Measurements from ENCODE around the gene SOBP. TPM values are rescaled to one million over a fixed set of nuclear protein-coding genes. Genes with fewer than 3 reads are reported as not detected.

The SOBP gene
- total RNA-seq, 2 experiments from 2014 or later: 0.27 to 0.31 TPM

DNA sequence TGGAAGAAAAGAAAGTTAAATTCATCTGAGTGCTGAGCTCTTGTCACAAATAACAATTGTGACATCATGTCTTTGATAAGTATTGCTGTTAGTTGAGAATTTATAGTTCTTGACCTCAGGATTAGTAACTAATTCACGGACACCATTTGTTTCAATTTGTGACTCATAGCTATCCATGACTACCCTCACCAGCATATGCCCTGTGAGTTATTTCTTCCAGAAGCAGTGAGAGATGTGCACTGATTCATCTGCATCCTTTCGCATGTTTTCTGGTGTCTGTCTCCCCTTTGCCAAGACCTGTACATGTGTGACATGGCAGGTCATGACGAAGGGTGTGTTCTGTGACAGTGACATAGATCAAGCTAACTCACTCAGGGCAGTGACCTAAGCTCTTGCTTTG, 86.9 kb downstream of the SOBP start:
- no peaks in the 10 kb centered on the region for H3K9me3 Mint-ChIP-seq
- DNase-seq: no peak
- ChIA-PET CTCF (no interaction called here), POLR2A (no interaction called here)
- H3K36me3 Mint-ChIP-seq (ENCODE audit: low read depth): no peaks in the 10 kb centered on the region
- H3K27ac Mint-ChIP-seq: no peak overlapping the region
- no peaks in the 10 kb centered on the region for H3K4me1 Mint-ChIP-seq
- H3K27me3 Mint-ChIP-seq: peaks cover 21% of the 10 kb centered on the region
- no peak overlapping the region for H3K4me3 Mint-ChIP-seq

DNA sequence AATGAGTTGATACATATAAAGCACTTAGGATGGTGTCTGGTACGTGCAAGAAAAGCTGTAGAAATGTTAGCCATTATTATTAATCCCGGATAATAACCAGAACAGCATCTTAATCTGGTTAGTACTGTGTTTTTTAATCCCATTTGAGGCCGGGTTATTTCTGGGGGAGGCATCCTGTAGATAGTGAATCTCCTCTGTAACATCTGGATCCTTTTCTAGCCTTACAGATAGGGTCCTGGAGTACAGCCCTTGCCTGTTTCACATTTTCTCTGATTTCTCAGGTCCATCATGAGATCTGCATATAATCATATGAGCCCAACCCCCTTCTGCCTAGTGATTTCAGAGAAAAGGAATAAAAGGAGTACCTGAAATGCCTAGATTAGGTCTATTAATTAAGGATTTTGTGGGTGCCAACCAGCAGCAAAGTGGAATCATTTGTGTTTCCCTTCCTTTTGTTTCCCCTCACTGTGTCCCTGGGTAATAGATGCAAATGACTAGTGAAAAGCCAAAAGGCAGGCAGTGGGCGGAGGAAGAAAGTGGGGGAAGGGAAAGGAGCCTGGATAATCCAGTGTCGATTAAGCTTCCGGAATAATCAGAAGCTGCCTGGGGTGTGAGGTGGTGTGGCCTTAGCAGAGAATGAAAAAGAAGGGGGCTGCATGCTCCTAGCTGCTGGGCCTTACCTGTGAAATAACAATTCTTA, 88.9 kb downstream of the SOBP start:
- Mint-ChIP-seq H3K9me3 (no peaks in the 10 kb centered on the region), H3K27me3 (peaks cover 23% of the 10 kb centered on the region), H3K27ac (no peak overlapping the region), H3K4me1 (no peaks in the 10 kb centered on the region), H3K36me3 (ENCODE audit: low read depth) (no peaks in the 10 kb centered on the region), H3K4me3 (no peak overlapping the region)
- DNase-seq: no peak
- ChIA-PET CTCF (interaction anchor here (0.6 kb wide), 1 partner anchor 374 kb away, joined by 6 read pairs; no protein-coding TSS in a partner anchor), POLR2A (no interaction called here)

DNA sequence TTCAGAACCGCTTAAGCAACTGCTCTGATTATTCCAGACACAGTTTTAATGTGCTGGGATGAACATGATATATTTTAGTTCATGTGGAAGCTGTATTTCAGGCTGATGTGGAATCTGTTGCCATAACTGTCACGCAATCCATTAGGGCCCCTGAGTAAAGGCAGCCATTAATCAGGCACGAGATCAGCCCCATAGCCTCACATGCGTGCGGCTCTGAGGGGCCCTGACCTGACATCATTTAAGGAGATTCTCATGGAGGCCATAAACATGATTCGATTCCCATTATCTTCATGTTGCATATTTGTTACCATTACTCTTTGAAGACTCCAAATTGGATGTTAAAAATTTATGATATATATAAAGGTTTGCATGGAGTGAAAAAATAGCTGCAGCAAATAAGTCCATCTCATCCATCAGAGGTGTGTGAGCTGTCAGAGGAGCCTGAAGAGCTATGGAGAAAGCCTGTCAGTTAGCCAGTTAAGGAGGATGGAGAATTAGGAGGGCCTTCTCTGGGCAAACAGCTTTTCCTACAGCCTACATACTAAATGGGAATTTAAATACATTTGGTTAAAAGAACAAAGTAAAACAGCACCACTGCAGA, 89.6 kb downstream of the SOBP start:
- no peak for DNase-seq
- Mint-ChIP-seq H3K9me3 (no peaks in the 10 kb centered on the region), H3K27ac (no peak overlapping the region), H3K4me1 (no peaks in the 10 kb centered on the region), H3K36me3 (ENCODE audit: low read depth) (no peaks in the 10 kb centered on the region), H3K4me3 (no peak overlapping the region), H3K27me3 (peaks cover 24% of the 10 kb centered on the region)
- POLR2A ChIA-PET: no interaction called here
- CTCF ChIA-PET: interaction anchor here (0.8 to 1.5 kb wide), 2 partner anchors 13 to 30 kb away, joined by 3 read pairs; no protein-coding TSS in a partner anchor

DNA sequence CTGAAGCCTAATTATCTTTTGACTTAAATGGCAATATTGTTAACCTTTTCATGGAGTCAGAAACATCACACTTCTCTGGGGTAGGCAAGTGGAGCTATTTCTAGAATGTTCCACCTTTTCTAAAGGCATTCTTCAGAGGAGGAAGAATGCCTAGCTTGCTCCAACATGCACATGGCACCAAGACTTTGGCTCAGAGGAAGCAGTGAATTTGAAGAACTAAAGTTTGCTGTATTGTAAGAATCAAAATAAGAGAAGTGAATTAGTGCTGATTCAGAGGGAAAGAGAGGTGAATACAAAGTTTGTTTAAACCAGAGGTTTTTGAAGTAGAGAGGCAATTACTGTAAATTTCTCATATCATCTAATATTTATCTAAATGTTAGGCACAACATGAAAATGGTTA, 92.2 kb downstream of the SOBP start:
- peaks cover 32% of the 10 kb centered on the region for H3K27me3 Mint-ChIP-seq
- CTCF ChIA-PET: interaction anchor here (1.2 kb wide), 2 partner anchors 8 to 16 kb away, joined by 3 to 4 read pairs; no protein-coding TSS in a partner anchor
- no peaks in the 10 kb centered on the region for H3K4me1 Mint-ChIP-seq
- POLR2A ChIA-PET: no interaction called here
- no peak overlapping the region for H3K27ac Mint-ChIP-seq
- H3K36me3 Mint-ChIP-seq (ENCODE audit: low read depth): no peaks in the 10 kb centered on the region
- DNase-seq: no peak
- no peaks in the 10 kb centered on the region for H3K9me3 Mint-ChIP-seq
- H3K4me3 Mint-ChIP-seq: no peak overlapping the region

DNA sequence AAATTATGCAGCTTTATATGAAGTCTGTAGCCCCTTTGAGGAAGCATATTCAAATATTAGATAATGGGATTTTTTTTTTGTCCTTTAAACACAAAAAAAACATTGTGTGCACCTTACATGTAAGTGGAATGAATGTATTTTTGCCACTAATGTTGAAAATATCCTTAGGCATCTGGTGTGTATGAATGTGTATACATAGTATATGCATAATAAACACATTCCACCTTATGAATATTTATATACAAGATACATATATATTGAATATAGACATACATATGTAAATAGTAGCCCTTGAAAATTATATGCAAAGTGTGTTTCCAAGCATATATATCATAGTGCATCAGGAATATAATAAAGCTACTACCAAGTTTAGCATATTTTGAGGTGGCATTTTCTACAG, 94.8 kb downstream of the SOBP start:
- H3K4me1 Mint-ChIP-seq: no peaks in the 10 kb centered on the region
- POLR2A ChIA-PET: no interaction called here

DNA sequence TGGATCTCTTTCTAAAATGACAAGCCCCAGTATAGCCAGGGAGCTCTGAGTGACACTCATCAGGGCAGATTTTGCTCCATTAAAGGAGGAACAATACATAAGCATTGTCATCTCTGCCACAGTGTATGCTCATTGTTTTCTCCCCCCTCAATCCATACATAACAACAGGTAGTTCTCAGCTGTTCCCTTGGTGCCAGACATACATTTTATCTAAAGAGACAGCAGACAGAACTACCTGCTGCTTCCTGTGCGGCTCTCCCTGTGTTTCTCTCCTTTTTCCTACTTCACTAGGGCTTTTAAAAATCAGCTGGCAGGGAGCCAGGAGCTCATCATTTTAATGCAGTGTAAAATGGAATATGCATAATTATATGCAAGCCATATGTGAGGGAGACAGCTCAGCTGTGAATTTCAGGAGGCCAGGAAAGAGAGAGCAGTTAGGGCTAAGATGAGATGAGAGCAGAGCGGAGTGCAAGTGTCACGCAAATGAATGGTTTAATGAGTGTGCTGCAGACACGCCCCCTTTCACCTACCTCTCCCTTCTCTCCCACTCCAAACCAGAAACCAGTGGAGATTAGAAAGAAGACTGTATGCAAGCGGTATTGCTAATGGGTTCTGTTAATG, 96.0 kb downstream of the SOBP start:
- no peaks in the 10 kb centered on the region for H3K4me1 Mint-ChIP-seq
- no peaks in the 10 kb centered on the region for H3K36me3 Mint-ChIP-seq (ENCODE audit: low read depth)
- POLR2A ChIA-PET: no interaction called here
- H3K27ac Mint-ChIP-seq: no peak overlapping the region
- DNase-seq: no peak
- CTCF ChIA-PET: interaction anchor here (1.0 kb wide), 1 partner anchor 41 kb away, joined by 3 read pairs; no protein-coding TSS in a partner anchor
- no peak overlapping the region for H3K4me3 Mint-ChIP-seq
- H3K9me3 Mint-ChIP-seq: no peaks in the 10 kb centered on the region
- H3K27me3 Mint-ChIP-seq: peaks cover 44% of the 10 kb centered on the region

More for the DNA sequence above, 94.8 kb downstream of the SOBP start:
- CTCF ChIA-PET: interaction anchor here (0.6 to 1.0 kb wide), 2 partner anchors 9 to 40 kb away, joined by 3 read pairs; no protein-coding TSS in a partner anchor
- H3K27me3 Mint-ChIP-seq: peaks cover 46% of the 10 kb centered on the region
- no peak for DNase-seq
- H3K9me3 Mint-ChIP-seq: no peaks in the 10 kb centered on the region
- no peak overlapping the region for H3K27ac Mint-ChIP-seq
- no peaks in the 10 kb centered on the region for H3K36me3 Mint-ChIP-seq (ENCODE audit: low read depth)
- H3K4me3 Mint-ChIP-seq: no peak overlapping the region

DNA sequence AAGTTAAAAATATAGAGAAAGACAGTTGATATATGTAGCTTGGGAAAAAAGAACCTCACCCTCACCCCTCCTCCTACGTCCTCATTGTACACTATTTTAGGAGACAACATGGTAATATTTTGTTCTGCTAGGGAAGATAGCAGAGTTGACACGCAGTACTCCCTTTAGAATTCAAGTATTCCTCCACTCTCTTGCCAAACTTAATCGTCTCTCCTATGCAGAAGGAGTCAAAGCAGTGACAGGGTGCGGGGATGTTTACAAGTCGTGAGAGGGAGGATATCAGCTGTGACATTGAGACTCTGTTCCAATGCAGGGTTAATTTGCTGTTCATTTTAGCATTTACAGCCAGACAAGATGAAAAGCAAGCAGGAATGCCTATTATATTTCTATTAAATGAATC, 97.5 kb downstream of the SOBP start:
- Mint-ChIP-seq H3K27me3 (peaks cover 47% of the 10 kb centered on the region), H3K27ac (no peak overlapping the region), H3K4me3 (no peak overlapping the region), H3K9me3 (no peaks in the 10 kb centered on the region), H3K36me3 (ENCODE audit: low read depth) (no peaks in the 10 kb centered on the region), H3K4me1 (no peaks in the 10 kb centered on the region)
- no peak for DNase-seq
- POLR2A ChIA-PET: no interaction called here
- CTCF ChIA-PET: no interaction called here

DNA sequence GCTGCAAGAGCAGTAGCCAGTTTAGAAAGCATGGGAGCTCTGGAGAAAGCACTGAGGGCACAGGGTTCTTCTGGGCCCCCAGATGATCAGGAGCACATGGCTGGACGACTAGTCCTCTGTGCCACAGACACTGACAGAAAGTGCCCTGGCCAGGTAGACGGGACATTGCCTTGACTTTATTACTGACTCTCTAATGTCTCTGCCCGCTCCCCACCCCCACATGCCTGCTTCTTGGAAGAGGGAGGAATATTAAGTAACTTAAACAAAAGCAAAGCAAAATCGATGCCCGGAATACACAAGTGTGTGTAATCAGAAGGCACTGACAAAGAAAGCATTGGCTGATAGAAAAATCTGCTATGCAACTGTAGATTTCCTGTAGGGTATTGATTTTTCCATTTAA, 99.3 kb downstream of the SOBP start:
- Mint-ChIP-seq H3K27ac (no peak overlapping the region), H3K4me3 (no peak overlapping the region), H3K9me3 (no peaks in the 10 kb centered on the region), H3K36me3 (ENCODE audit: low read depth) (no peaks in the 10 kb centered on the region), H3K4me1 (no peaks in the 10 kb centered on the region), H3K27me3 (peaks cover 53% of the 10 kb centered on the region)
- DNase-seq: no peak
- POLR2A ChIA-PET: no interaction called here
- CTCF ChIA-PET: interaction anchor here (1.1 kb wide), 1 partner anchor 8 kb away, joined by 4 read pairs; no protein-coding TSS in a partner anchor

DNA sequence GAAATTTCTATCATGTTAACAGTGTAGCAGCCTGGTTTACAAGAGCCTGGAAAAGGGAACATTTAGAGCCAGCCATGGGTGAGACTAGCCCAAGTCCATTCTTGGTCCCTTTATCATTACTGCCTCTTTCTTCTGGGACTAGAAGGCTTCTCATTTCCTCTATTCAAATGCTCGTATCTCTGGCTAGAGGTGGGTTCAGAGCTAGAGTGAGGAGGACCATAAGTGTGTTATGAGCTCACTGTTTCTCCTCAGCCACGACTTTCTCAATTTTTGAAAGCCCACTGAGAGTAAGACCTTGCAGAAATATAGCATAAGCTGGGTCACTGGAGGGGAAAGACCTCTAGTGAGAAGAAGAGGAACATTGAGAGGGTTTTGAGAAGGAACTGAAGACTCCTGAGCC, 100.0 kb downstream of the SOBP start:
- CTCF ChIA-PET: interaction anchor here (1.1 kb wide), 1 partner anchor 8 kb away, joined by 4 read pairs; no protein-coding TSS in a partner anchor
- POLR2A ChIA-PET: no interaction called here
- Mint-ChIP-seq H3K36me3 (ENCODE audit: low read depth) (no peaks in the 10 kb centered on the region), H3K4me3 (no peak overlapping the region), H3K4me1 (no peaks in the 10 kb centered on the region), H3K27ac (no peak overlapping the region), H3K27me3 (peaks cover 57% of the 10 kb centered on the region), H3K9me3 (no peaks in the 10 kb centered on the region)
- no peak for DNase-seq

DNA sequence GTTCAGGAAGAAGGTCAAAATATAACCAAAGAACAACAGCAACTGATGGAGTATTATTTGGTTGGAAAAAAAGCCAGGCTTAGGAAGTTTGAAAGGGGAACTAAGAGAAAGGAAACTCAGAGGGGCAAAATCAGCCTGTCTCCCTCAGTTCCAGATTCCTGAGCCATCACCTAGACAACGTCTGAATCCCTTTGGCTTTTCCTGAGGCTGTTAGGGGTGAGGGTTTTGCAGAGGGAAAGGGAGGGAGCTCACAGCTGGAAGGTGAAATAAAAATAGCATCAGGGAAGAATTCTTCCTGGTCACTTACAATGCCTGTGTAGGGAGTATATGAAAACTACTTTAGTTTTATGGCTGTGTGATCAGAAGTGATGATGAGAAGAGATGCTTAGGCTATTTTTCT, 100.5 kb downstream of the SOBP start:
- H3K4me1 Mint-ChIP-seq: no peaks in the 10 kb centered on the region
- ChIA-PET POLR2A (no interaction called here), CTCF (interaction anchor here (1.1 kb wide), 1 partner anchor 9 kb away, joined by 4 read pairs; no protein-coding TSS in a partner anchor)

DNA sequence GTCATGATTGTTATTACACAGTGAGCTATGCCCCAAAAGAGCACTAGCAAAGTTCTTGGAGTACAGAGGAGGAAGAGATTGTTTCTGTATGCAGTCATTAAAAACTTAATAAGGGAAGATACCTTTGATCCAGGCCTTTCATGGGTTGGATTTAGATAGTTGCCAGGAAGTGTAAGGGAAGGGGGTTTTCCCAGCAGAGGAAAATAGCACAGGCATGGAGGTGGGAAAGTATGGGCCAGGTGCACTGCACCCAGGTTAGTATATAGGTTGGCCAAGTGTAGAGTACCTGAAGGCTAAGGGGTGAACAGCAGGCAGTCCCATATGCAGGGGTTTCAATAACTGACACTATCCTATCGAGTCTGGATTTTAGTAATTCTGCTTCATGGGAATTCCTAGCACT, 101.4 kb downstream of the SOBP start:
- no peak overlapping the region for H3K4me3 Mint-ChIP-seq
- DNase-seq: no peak
- POLR2A ChIA-PET: no interaction called here
- H3K27ac Mint-ChIP-seq: no peak overlapping the region
- no peaks in the 10 kb centered on the region for H3K9me3 Mint-ChIP-seq
- H3K4me1 Mint-ChIP-seq: no peaks in the 10 kb centered on the region
- H3K27me3 Mint-ChIP-seq: peaks cover 55% of the 10 kb centered on the region
- H3K36me3 Mint-ChIP-seq (ENCODE audit: low read depth): no peaks in the 10 kb centered on the region
- CTCF ChIA-PET: no interaction called here

More for the DNA sequence above, 100.5 kb downstream of the SOBP start:
- peaks cover 58% of the 10 kb centered on the region for H3K27me3 Mint-ChIP-seq
- H3K9me3 Mint-ChIP-seq: no peaks in the 10 kb centered on the region
- no peak for DNase-seq
- H3K4me3 Mint-ChIP-seq: no peak overlapping the region
- H3K36me3 Mint-ChIP-seq (ENCODE audit: low read depth): no peaks in the 10 kb centered on the region
- H3K27ac Mint-ChIP-seq: no peak overlapping the region

DNA sequence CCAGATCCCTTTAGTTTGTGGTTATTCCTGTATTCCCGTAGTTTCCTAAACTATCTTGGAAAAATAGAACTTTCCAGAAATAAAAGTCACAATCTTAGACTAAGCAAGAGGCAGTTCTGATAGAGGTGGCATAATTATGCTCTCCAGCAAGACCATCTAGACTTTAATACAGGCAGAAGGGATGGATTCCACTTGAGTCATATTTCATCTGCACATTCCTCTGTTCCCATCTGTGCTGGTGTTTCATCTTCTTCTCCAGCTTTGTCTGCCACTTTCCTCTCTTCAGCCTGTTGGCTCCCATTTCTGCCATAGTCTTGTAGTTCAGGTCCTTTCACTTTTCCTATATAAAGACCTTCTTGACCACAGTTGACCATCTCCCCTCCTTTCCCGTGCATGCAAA, 102.9 kb downstream of the SOBP start:
- POLR2A ChIA-PET: no interaction called here
- Mint-ChIP-seq H3K36me3 (ENCODE audit: low read depth) (no peaks in the 10 kb centered on the region), H3K4me3 (no peak overlapping the region), H3K27ac (no peak overlapping the region), H3K9me3 (no peaks in the 10 kb centered on the region), H3K4me1 (no peaks in the 10 kb centered on the region), H3K27me3 (peaks cover 52% of the 10 kb centered on the region)
- CTCF ChIA-PET: no interaction called here
- DNase-seq: no peak

DNA sequence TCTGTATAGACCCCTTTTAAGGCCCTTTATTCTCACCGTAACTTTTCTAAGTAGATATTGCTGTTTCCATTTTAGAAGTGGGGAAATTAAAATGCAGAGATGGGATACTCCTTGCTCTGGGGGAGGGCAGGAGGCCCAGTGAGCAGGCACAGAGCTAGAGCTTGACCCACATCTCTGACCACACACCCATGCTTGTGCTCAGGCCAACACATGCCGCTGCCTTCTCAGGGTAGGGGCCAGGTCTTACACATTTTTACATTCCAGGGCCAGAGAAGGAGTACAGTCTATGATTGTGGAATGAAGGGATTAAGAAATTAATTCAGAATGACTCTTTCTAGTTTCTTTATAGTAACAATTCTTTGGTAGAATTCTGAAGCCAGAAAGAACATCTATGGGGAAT, 104.8 kb downstream of the SOBP start:
- POLR2A ChIA-PET: no interaction called here
- Mint-ChIP-seq H3K36me3 (ENCODE audit: low read depth) (no peaks in the 10 kb centered on the region), H3K4me3 (no peak overlapping the region), H3K9me3 (no peaks in the 10 kb centered on the region), H3K27me3 (peaks cover 57% of the 10 kb centered on the region), H3K27ac (no peak overlapping the region), H3K4me1 (no peaks in the 10 kb centered on the region)
- no peak for DNase-seq
- CTCF ChIA-PET: no interaction called here
